Activated T-cell treated with anti-CD3 and anti-CD28 coated beads for 1 hour (primary cell): ENCODE results near the gene THY1.

ENCODE experiments used
- DNase-seq: peaks from one replicate; pipeline ENCODE4 v3.0.0-alpha.2; 2020; ENCODE audit warnings: low read depth

The THY1 gene

DNA sequence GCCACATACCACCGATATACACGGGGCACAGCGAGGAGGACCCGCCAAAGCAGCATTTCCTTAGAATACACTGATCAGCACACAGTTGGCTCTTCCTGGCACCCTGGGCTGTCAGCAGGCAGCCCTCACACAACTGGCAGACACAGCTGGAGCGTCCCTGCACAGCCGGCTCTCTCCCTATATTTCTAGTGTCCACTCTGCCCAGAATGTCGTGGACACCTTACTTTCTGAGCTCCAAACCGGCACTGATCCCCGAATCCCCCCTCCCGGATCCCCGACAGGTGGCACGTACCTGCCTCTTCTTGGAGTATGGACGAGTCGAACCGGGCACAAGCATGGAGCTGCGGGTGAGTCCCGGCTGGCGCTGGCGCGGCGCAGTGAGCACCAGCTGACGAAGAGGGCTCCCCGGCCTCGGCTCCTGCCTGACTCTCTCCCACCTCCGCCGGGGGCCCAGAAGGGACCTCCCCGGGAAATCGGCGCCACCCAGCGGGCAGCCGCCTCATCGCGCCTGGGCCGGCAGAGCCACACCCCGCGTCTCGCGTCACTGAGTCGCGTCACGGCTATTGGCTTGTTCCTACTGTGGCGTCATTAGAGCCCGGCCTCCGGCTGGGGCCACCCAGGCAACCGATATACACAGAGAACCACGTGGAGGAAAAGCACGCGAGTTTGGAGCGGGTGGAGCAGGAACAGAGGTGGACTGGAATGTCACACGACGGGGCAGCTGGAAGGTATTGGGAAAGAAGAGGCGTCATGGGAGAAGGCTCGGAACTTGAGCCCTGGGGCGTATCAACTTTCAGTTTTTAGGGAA lies 41.6 kb downstream of the THY1 start, which contains the start of gene USP2:
TSS of gene USP2 (minus strand) at position 510 of the 808 bp plus-strand sequence. CDS start 8,210 bp downstream, outside the sequence.
- peak; percentile 95 for DNase-seq

DNA sequence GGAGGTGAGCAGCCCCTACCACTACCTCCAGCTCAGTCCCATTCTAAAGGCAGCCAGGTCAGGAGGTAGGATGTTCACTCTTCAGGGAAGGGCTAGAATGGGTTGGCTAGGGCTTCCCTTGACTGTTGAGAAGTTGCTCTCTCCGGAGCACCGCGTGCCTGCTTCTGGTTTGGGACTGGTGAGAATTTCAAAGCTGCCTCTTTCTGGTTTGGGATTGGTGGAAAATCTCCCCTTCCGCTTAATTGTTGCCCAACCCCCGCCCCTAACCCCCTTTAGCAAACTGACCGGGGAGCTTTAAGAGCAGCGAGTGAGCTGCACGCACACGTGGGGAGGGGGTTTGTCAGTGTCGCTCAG lies 42.2 kb downstream of the THY1 start:
- DNase-seq, result no peak

DNA sequence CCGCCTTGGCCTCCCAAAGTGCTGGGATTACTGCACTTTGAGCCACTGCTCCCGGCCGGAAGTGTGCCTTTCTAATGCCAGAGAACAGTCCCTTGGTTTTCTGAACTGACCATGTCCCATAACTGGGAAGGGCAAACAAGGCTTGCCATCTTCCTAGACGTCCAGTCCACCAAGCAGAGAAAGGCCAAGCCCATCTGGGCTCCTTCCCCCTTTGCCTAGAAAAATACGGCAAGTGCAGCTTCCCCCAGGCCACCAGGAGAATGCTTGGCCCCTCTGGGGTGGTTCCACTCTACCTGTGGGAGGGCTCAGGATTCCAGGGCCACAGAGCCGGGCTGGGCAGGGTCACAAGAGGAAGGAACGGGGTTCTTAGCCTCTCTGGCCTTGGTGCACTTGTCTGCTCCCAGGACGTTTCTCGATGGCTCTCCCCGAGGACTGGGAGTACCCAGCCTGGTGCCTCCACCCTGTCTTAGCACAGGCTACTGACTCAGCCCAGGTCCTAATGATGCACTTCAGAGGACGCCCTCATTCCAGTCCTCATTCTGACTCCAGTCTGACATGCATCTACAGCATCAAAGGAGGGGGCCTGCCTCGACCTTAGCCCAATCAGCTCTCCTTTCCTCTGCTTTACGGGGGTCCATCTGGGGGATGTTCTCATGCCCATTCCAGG lies 42.7 kb downstream of the THY1 start:
- DNase-seq, result no peak

DNA sequence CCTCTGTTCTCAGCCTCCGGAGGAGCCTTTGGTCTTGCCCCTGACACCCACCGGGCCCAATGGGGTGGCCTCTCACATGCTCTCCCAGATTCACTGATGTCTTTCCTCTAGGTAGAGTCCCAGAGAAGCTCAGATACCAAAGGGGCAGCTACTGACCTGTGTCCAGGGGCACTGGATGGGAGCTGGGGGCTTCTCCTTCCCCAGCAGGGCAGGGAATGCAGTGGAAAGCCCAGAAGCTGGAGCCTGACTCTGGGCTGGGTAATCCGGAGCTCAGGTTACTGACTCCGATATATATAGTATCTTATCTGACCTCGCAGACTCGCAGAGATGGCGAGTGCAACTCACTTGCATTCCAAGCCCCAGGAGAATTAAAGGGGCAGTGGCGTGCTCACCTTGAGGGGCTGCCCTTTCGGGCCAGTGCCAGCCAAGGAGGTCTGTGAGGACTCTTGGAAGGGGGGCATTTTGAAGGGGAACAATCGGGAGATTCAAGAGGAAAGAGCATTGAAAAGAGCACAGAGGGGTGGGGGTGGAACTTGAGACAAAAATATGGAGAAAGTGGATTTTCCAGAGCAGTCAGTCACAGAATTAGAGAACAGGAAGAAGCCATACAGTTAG lies 44.0 kb downstream of the THY1 start:
- DNase-seq, result no peak

DNA sequence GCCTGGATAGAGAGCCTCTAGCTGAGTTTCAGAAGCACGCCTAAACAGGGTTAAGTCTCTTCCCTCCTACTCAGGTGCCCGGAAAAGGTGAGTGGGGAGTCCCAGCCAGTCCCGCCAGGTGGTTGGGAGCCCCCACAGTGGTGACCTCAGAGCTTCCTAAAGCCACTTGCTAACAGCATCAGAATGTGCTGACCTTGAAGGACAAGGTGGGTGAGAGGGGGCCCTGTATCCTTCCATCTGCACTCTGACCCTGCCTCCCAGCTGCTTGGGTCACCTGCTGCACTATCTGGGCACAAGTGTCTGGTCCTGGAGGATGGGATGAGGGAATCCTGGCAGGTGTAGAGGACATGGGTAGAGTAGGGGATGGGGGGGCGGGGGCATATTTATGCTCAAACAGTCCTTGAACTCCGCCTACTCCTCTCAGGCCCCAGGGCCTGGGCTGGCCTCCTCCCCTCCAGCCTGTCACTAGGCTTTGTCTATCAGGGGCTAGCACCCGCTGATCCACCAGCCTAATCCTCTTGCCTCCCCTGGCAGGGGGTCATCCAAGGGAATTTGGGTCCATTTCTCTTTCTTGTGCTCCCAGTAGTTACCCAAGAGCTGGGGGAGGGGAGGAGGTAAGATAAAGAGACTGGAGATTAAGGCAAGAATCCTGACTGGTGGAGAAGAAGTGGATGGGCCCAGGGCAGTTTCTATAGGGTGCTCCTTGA lies 44.9 kb downstream of the THY1 start:
- no peak for DNase-seq

DNA sequence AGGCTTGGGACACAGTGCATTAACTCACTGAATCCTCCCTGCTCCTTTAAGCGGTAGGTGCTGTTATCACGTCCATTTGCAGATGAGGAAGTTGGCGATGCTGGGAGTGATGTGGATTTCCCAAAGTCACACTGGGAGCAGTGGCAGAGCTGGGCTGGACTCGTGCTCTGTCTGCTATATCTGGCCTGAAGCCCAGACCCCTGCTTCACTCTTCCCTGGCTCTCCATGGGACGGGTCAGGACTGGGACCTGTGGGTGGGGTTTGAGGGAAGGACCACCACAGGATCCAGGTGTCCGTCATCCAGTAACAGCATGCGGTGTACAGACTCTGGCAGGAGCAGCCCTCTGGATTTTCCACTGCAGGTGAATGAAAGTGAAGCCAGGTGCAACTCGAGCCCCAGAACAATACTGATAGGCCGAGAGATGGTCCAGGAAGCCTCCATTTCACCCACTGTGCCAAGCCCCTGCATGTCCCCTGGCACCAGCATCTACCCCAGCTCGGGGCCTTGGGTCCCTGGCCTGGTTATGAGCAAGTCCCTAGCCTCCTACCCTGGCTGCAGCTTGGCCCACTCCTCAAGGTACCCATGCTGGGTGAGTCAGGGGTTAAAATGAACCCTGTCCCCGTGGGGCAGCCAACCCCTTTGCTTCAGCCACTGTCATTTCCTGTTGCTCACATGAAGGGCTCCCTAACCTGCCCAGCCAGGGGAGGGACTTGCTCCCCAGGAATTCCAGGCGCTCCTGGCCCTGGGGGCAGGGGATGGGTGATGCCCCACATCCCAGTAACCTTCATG lies 45.7 kb downstream of the THY1 start:
- no peak for DNase-seq

DNA sequence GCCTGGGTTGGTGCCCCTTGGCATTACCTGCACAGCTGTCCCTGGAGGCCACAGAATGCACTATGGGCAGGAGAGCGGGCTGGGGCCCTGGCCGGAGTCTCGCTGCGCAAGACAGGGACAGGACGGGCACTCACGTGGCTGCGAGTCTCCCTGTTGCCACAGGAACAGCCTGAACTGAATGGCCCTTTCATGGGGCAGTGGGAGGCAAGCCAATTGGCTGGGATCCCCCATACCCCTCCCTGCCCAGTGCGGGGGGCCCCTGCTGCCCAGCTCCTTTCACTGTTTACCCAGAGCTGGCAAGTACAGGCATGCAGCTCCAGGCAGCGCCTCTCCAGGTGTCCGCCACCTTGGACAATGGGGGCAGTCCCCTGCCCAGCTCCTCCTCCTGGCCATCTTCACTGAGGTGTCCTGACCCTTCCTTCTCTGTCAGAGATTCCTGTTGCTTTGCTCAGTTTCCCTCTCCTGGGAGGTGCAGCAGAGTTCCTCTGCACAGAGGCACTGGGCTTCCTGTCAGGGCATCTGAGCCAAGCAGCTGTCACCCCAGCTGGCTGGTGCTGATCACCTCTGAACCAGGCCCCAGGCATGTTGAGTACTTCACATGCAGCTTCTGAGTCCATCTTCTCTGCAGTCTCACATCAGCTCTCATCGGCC lies 46.6 kb downstream of the THY1 start:
- no peak for DNase-seq

DNA sequence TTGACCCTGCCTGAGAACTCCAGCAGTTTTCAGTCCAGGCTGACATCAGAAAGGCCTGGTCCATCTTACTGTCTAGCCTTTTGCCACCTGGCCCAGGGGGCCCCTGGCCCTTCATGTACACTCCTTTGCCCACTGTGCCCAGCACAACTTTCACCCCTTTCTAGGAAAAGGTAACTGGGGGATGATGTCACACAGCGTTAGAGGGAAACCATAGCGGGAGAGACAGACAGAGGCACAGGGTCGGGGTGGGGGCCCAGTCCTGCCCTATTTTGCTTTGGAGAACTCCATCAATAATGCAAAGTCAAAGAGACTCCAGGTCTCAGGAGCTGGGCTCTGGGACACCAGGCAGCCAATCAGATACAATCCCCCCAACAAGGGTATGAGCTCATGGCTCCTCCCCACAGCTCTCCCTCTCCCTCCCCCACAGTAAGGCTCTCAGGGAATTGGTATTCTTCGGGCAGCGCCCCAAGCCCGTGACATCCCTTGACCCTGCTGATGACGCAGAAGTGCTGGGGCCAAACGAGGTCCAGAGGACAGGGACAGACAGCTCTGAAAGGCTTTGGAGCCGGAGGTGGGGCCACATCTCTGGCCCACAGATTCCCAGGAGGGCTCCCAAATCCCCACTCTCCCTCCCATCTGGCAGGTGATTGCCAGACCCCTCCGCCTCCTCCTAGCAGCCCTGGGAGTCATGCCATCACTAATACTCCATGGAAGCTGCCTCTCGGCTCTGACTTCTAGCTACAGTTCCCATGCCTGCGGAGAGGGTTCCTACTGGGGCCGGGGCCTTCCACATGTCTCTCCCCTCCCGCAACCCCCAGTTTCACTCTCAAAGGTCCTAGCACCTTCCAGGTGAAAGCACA lies 47.4 kb downstream of the THY1 start:
- no peak for DNase-seq

DNA sequence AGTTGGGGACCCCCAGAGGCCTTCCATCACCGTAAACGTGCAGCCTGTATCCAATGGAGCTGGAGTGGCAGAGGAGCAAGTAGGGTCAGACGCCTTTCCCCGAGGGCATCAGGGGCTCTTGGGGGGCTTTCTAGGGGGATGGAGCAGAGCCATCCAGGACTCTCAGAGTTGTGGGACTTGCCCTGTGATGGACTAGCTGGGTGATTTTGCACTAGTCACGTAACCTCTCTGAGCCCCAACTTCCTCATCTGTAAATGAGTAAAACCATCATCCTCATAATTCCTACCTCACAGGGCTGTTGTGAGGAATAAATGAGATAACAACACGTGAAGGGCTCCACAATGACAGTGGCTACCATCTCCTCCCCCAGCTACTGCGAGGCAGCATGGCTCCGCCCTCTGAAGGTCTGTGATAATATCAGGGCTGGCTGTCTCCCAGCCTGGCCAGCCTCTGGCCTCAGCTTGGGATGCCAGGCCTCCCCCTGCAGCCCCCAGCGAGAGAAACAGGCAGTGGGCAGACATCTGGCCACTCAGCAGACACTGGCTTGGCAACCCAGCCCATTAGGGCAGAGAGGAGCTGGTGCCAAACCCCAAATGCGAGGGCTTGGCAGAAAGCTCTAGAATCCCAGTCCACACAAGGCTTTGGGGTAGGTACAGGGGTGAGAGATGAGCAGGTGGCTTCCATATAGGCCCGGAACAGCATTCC lies 48.2 kb downstream of the THY1 start:
- DNase-seq, result no peak

DNA sequence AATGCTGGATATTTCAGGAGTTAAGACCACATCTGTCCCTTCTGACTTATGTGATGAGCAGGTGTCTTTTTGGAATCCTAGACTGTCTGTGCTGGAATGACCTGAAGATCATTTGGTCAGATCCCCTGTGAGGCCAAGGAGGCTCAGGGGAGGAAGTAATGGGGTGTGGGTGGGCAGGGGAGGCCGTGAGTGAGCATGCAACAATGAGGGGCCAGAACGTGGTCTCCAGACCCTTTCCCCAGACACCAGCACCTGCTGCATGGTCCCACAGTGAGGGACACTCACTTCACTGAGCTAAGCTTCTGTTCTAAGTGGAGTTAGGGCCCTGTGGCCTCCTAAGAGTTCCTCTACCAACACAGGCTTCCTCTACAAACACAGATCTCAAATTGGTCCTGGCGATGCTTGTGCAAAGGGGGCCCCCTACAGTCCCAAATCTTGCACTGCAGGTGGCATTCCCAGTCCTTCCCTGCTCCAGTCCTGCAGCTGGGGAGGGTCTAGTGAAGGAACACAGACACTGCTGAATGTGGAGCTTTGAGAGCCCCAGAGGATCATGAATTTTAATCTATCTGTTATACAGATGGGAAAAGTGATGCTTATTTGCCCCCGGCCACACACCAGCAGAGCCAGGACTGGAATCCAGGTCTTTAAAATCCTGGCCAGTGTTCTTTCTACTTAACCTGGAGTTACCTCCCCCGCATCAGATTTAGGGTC lies 48.9 kb downstream of the THY1 start:
- no peak for DNase-seq

DNA sequence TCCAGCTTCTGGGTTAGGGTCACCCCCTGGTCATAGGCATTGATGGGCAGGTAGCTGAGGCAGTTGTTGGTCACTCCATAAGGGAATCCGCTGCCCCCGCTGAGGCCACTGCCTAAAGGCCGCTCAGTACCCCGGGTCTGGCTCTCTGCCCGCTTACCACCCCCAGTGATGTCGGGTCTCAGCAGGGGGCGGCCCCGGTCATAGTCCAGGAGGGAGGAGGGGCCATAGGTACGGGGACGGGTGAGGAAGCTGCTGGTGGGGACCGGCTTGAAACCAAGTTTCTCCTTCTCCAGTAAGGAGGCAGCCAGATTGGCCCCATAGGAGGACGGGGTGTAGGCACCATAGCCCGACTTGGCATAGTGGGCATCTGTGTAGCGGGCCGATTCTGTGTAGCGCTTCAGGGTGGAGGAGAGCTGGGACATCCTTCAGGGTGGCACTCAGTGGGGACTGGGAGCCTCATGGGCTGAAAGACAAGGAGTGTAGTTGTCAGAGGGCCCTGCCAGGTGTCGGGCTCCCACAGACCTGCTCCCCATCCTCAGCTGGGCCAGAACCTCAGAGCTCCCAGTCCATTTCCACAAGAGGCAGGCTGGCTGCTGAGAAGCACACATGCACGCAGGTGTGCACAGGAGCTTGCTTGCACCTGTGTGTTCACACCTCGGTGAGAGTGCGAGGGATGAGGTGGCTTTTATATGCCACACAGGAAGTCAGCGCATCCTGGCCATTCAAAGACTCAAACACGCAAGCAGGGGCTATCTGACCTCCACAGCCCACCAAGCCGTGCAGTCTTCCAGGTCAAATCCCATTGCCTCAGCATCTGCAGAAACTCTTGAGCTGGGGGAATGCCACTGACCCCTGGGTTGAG lies 49.7 kb downstream of the THY1 start:
- no peak for DNase-seq

DNA sequence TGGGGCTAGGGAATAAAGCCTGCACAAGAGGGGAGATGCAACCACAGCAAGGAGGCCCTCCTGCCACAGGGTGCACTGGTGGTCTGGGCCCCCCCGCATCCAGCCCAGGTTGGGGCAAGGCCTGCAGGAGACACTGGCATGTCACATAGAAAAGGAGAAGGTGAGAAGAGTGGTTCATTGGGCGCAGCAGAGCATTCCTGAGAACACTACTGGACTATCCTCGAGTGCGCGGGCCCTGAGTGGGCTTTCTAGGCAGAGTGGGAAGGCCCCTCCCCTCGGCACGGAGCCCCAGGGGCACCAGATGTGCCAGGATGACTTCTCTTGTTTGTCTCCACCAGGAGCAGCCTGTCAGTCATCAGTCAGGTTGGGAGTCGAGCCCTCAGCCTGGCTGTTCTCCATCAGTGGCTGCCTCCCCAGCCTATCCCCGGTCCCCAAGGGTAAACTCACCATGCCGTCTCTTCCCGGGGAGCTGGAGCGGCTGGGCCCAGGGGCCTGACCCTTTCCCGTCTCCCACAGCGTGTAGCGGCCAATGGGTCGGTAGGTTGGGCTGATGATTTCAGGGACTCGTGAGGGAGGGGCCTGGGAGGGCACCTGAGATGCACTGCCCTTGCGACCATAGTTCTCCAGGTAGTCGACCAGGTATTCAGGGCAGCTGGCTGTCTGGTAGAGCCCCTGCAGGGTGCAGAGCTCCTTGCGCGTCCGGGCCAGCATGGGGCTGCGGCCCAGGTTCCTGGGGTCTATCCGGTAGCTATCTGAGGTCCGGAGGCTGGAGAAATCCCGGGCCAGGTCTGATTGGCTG lies 50.5 kb downstream of the THY1 start:
- DNase-seq, result no peak

DNA sequence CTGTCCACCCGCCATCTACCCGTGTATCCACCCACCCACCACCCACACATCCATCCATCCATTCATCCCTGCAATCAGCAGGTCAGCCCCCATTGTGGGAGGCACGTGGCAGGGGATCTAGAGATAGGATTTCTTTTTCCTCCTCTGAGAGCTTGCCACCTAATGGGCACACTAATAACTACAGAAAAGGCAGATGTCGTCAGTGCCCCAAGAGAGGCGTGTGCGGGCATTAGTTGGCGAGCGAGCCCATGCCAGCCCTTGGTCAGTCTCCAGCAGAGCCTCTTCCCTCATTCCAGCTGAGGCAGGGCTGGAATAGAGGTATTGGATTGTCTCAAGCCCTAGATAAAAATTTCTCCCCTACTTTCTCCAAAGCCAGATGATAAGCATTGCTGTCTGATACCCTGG lies 51.2 kb downstream of the THY1 start:
- no peak for DNase-seq

DNA sequence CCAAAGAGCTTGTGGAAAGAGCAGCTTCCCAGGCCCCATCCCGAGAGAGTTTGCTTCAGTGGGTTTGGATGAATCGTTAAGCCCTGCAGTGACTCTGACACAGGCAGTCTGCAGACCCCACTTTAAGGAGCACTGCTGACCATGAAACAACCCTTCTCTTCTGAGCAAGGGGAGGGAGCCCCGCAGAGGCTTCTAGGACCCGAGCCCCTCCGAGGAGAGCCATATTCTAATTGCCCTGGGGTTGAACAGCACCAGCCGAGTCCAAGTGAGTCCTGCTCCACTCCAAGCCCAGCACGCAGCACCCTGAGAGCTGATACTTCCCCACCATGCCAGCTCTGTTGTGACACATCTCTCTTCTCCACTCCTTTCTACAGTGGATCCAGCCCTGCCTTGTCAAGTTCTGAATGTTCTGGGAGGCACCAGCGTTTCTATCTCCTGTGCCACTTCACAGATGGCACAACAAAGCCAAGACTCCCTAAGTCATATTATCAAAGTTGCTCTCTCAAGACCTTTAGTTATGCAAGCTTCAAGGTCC lies 51.8 kb downstream of the THY1 start:
- DNase-seq, result no peak

DNA sequence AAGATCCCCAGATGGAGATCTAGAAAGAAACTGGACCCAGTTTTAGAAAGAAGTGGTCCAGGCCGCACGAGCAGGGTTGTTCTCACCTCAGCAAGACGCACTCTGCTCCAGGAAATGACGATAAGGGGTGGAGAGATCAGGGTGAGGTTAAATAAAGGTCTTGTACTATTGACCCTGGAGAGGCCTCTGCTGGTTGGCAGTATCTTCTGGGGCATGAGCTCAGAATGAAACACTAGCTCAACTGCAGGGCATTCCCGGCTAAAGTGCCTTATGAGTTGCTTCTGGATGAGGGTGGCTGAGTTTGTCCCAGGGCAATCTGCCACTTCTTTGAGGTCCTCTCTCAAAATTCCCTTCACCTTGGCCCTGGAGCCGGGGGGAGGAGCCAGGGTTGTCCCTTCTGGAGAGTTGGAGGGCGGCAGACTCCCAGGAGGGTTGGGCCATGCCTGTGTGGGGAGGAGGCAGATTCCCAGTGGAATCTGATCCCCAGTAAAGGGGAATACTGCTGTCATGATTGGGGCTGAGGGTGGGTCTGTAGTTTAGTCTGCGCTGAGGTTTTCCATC lies 52.4 kb downstream of the THY1 start:
- no peak for DNase-seq

DNA sequence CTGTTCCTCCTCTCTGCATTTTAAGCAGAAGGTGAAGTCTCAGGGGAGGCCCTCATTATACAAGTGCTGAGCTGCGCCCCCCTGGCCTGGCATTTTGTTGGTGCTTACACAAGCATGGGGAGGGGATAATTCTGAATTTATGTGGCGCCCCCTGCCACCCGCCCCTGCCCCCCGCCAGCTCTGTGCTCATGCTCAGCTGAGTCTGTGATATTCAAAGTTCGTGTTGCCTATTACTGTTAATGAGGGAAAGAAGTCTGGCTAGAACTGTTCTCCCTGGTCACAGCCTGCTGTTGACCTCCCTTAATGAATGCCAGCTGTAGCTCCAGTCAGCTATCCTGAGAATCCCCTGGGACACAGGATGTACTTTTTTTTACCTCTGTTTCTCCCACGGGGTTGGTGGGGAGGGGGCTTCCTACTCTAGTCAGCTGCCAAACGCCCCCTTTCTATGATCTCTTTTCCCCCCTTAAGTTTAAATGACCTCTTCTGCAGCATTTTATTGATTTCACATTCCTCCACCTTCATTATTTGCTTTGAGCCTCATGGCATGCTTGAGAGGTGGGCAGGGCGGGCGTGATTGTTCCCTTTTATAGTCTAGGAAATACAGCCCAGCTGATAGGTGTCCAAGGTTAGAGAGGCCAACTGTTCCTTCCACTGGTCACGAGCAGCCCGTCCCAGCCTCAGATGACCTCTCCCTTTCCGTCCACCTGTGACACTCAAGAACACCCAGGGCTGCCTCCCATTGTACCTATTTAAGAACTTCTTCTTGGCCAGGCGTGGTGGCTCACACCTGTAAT lies 53.6 kb downstream of the THY1 start:
- DNase-seq, result no peak
